ENCODE measurements around the gene SPATC1L. TPM values are rescaled to one million over a fixed set of nuclear protein-coding genes. Genes with fewer than 3 reads are reported as not detected.

The SPATC1L gene
- total RNA-seq, 2 donors from 2014 or later, result 4.4 to 9.6 TPM

DNA sequence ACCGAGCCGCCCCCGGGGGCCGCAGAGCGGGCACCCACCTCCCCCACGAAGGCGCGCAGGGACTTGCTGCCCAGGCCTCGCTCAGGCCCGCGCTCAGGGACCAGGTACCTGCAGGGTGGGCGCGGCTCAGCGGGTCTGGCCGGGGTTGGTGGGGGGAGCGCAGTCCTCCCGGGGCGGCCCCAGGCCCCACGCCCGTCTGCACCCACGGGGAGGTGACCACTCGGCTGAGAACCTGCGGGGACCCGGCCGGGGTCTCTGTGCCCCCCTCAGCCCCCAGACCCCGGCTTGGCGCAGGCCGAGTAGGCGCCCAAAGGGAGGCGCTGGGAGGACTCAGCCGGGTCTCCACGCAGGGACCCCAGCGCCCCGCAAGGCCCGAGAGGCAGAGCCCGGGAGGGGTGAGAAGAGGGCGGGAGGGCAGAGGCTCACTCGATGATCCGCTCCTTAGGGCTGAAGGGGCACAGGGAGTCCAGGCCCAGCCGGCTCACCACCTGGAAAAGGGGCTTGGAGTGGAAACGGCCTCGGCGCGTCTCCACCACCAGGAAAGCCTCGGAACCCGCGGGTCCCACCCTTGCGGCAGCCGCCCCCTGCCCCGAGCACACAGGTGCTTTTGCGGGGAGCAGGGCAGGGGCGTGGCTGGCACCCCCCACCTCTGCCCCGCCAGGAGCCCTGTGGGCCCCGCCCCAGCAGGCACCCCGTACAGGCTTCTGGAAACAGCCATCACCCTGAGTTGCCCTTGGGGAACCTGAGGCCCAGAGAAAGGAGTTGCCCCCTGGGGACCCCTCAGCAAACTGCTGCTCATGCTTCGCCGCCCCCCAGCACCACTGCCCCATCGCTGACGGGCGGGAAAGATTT, 38.2 kb downstream of the SPATC1L start:
- no peak for ATAC-seq
- Histone ChIP-seq H3K27me3 (no peaks in the 10 kb centered on the region), H3K36me3 (replicated peaks in 1 of 2; ENCODE audit: insufficient read depth in 1 of 2, low read depth in 2 of 2) (no peaks in the 10 kb centered on the region), H3K4me1 (peaks cover 7% of the 10 kb centered on the region), H3K4me3 (no peak overlapping the region), H3K27ac (no peak overlapping the region), H3K9me3 (no peaks in the 10 kb centered on the region)
- no peak for DNase-seq
- WGBS, 2 donors, result 80 to 82% methylated on average over 11 to 34 of the region's 60 CpGs
- intact Hi-C loops (cut with DNase I), result no loop called here
- TF ChIP-seq, protein P1, sequence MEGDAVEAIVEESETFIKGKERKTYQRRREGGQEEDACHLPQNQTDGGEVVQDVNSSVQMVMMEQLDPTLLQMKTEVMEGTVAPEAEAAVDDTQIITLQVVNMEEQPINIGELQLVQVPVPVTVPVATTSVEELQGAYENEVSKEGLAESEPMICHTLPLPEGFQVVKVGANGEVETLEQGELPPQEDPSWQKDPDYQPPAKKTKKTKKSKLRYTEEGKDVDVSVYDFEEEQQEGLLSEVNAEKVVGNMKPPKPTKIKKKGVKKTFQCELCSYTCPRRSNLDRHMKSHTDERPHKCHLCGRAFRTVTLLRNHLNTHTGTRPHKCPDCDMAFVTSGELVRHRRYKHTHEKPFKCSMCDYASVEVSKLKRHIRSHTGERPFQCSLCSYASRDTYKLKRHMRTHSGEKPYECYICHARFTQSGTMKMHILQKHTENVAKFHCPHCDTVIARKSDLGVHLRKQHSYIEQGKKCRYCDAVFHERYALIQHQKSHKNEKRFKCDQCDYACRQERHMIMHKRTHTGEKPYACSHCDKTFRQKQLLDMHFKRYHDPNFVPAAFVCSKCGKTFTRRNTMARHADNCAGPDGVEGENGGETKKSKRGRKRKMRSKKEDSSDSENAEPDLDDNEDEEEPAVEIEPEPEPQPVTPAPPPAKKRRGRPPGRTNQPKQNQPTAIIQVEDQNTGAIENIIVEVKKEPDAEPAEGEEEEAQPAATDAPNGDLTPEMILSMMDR (IDR thresholded peaks at IDR 0.05), result no peak
- no peak for TF ChIP-seq POLR2A (IDR thresholded peaks at IDR 0.05)

DNA sequence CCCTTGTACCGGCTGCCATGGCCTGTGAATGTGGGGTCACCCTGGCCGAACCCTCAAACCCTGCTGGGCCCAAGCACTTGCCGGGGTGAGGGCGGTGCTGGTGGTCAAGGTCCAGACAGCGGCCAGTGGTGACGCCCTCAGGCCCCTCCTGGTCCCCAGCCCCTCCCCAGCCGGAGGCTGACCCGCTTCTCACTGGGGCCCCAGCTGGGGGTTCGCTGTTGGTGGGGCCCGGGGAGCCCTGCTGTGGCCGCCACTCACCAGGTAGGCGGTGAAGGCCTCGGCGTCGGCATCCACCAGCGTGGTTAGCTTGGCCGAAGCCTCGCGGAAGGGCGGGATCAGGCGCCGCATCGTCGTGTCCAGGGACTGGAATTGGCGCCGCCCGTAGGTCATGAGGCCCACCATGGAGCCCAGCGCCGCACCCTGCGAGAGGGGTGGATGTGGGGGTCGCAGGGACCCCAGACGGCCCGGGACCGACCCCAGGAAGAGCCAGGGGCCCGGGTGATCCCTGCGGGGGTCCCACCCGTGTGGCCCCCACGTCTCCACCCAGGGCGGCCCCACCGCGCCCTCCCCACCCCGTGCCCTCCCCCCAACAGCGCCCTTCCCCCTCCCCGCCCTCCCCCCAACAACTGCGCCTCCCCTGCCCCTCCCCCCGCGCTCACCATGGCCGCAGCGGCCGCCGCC, 39.0 kb downstream of the SPATC1L start:
- intact Hi-C loops (cut with DNase I), result no loop called here
- no peak for ATAC-seq

DNA sequence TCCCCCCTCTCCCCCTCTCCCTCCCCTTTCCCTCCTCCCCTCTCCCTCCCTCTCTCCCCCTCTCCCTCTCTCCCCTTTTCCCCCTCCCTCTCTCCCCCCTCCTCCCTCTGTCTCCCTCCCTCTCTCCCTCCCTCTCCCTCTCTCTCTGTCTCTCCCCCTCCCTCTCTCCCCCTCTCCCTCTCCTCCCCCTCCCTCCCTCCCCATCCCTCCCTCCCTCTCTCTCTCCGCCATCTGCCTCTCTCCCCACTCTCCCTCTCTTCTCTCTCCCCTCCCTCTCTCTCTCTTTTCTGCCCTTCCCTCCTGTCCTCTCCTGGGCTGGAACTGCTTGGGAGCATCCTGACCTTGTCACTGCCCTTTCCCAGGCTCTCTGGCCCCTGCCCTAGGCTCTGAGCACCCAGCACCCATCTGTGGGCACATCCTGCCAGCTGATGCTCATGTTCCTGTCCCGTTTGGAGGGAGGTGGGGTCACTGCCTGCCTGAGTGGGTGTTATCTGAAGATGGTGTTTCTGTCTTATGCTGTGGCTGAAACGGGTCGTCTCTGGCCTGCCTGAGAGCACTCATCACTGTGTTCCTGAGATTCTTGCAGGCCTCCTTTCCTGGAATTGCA, 39.7 kb downstream of the SPATC1L start:
- DNase-seq, result no peak
- no peaks in the 10 kb centered on the region for H3K9me3 ChIP-seq
- no peak overlapping the region for H3K27ac ChIP-seq
- no peaks in the 10 kb centered on the region for H3K27me3 ChIP-seq
- TF ChIP-seq POLR2A (IDR thresholded peaks at IDR 0.05), result no peak
- TF ChIP-seq, protein P1 (IDR thresholded peaks at IDR 0.05), result no peak
- H3K36me3 ChIP-seq (replicated peaks in 1 of 2; ENCODE audit: insufficient read depth in 1 of 2, low read depth in 2 of 2), result no peaks in the 10 kb centered on the region
- 38 to 40% methylated on average over 1 to 3 of the region's 4 CpGs for WGBS, 2 donors
- ATAC-seq, result no peak
- intact Hi-C loops (cut with DNase I), result no loop called here
- H3K4me3 ChIP-seq, result no peak overlapping the region
- peaks cover 7% of the 10 kb centered on the region for H3K4me1 ChIP-seq

More for the DNA sequence above, 39.0 kb downstream of the SPATC1L start:
- TF ChIP-seq, protein P1 (IDR thresholded peaks at IDR 0.05), result no peak
- no peak for TF ChIP-seq POLR2A (IDR thresholded peaks at IDR 0.05)
- Histone ChIP-seq H3K4me1 (peaks cover 7% of the 10 kb centered on the region), H3K27ac (no peak overlapping the region), H3K27me3 (no peaks in the 10 kb centered on the region), H3K36me3 (replicated peaks in 1 of 2; ENCODE audit: insufficient read depth in 1 of 2, low read depth in 2 of 2) (no peaks in the 10 kb centered on the region), H3K9me3 (no peaks in the 10 kb centered on the region), H3K4me3 (no peak overlapping the region)
- no peak for DNase-seq
- WGBS, 2 donors, result 82 to 100% methylated on average over 1 to 26 of the region's 51 CpGs

DNA sequence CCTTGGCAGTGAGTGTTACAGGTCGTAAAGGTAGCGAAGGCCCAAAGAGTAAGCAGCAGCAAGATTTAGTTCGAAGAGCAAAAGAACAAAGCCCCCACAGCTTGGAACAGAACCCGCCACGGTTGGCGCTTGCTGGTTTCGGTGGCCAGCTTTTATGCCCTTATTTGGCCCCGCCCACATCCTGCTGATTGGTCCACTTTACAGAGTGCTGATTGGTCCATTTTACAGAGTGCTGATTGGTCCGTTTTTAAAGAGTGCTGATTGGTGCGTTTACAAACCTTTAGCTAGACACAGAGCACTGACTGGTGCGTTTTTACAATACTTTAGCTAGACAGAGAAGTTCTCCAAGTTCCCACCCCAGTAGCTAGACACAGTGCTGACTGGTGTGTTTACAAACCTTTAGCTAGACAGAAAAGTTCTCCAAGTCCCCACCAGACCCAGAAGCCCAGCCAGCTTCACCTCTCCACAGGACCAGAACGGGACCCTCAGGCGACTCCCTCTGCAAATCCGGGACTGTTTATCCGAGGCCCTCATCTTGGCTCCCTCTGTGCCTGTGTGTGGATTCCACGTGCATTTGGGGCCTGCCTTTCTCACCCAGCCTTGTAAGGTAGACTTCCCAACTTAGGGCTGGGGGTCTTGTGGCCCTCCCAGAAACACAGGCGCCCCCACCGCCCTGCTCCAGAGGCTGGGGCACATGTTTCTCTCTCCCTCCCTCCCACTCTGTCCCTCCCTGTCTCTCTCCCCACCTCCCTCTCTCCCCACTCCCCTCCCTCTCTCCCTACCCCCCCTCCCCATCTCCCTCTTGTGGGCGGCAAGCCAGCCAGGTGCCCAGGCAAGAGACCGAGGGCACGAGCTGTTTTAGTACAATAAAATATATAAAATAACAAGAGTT, 41.4 kb downstream of the SPATC1L start:
- DNase-seq (no peak), ATAC-seq (no peak)
- Histone ChIP-seq H3K27me3 (no peaks in the 10 kb centered on the region), H3K27ac (no peak overlapping the region), H3K4me1 (peaks cover 7% of the 10 kb centered on the region), H3K4me3 (no peak overlapping the region), H3K9me3 (no peaks in the 10 kb centered on the region), H3K36me3 (replicated peaks in 1 of 2; ENCODE audit: insufficient read depth in 1 of 2, low read depth in 2 of 2) (no peaks in the 10 kb centered on the region)
- TF ChIP-seq, protein P1 (IDR thresholded peaks at IDR 0.05), result no peak
- no peak for TF ChIP-seq POLR2A (IDR thresholded peaks at IDR 0.05)
- intact Hi-C loops (cut with DNase I), result no loop called here
- 67 to 72% methylated on average over 17 to 21 of the region's 21 CpGs for WGBS, 2 donors
